Hippocampal formation (tissue), 2 donors: ENCODE data around the gene ENPP1.

Experiments used
- DNase-seq, 2 donors: peaks; one replicate each; lab custom pipeline; 2025; lab: John Stamatoyannopoulos, UW

Gene ENPP1

GRCh38 chr6:131787079-131787478 lies 20.7 kb upstream of the ENPP1 start:
- no peak for DNase-seq

DNA sequence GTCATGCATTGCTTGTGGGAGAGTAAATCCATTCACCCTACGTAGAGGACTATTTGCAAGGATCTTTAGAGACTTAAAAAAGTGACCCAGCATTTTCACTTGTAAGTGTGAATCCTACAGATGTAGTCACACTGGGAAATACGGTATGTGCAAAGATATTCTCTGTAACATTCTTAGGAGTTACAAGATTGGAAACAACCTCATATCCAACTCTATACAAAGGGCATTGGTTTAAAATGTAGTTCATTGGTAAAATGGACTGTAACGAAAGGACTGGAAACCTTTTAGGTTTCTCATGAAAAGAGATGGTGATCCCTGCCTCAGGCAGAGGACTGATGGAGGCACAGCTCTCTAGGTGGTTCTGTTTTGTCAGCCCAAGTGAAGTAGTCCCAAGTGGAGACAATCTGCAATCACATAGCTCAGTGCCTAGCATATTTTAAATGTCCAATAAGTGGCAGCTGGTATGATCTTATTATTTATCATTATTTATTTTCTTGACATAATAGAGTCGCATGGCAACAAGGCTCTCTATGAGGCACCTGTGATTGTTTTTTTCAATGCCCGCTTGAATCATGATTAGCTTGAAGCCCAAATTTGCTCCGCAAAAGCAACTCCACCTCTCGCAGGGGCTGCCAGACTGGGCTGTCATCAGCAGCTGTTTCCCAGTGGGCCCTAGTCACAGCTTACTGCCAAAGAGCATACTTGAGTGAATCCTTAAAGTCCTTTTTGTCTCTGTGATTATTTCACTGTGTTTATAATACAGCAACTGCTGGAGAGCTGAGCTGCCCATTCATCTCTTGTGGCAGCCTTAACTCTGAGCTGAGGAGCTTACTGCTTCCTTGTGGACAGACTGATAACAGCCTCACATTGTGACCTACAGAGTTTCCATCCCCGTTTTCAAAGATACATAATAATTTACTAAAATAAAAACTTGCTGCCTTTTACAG lies 19.8 kb upstream of the ENPP1 start:
- DNase-seq, result no peak

DNA sequence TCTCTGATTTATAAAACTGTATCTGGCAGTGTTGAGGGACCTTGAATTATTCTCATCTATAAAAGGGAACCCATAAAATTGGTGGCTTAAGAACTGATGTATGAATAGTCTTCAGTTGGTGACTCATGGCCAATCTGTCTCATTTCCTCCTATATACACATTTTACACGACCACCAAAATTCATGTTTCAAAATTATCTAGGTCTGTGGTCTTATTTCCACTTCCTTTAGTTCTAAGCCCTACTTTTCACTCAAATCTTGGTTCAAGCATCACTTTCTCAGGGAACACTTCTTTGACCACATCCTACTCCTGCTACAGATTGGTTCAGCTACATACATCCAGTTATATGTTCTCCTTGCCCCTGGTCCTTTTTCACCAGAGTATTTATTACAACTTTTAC lies 18.6 kb upstream of the ENPP1 start:
- DNase-seq, result no peak

DNA sequence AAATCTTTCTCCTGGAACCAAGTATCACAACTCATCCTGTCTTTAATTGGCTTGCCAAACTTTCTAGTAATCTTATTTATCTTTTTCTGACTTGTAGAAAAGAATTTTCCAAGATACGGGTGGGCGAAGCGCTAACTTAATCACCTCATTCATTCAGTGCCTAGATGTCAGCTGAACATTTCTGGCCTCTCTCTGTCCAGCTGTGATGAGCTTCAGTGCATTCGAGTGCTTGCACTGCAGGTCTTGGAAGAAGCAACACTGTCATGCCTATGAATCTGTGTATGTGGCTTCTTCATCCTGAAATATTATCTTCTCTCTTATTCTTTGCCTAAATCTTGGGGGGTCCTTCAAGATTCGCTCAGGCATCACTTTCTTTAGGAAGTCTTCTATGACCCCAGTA lies 16.3 kb upstream of the ENPP1 start:
- DNase-seq, result no peak

GRCh38 chr6:131792091-131792496 lies 15.7 kb upstream of the ENPP1 start:
- DNase-seq, result no peak

DNA sequence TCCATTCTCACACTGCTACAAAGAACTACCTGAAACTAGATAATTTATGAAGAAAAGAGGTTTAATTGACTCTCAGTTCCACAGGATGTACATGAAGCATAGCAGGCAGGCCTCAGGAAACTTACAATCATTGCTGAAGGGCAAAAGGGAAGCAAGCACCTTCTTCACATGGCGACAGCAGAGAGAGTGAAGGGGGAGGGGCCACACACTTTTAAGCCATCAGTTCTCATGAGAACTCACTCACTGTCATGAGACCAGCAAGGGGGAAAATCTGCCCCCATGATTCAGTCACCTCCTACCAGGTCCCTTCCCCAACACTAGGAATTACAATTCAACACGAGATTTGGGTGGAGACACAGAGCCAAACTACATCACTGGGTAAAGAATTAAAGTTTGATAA lies 12.5 kb upstream of the ENPP1 start:
- DNase-seq, result no peak

DNA sequence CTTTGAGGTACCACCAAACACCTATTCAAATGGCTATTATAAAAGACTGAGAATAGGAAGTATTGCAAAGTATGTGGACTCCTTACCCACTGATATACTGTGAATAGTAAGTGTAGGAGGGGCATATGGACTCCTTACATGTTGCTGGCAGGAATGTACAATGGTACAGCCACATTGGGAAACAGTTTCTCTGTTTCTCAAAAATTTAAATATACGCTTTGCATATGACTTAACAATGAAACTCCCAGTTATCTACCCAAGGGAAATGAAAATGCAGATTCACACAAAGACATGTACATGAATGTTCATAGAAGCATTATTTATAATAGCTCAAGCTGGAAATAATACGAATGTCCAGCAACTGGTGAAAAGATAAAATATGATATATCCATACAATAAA lies 5.5 kb upstream of the ENPP1 start:
- DNase-seq, result no peak

DNA sequence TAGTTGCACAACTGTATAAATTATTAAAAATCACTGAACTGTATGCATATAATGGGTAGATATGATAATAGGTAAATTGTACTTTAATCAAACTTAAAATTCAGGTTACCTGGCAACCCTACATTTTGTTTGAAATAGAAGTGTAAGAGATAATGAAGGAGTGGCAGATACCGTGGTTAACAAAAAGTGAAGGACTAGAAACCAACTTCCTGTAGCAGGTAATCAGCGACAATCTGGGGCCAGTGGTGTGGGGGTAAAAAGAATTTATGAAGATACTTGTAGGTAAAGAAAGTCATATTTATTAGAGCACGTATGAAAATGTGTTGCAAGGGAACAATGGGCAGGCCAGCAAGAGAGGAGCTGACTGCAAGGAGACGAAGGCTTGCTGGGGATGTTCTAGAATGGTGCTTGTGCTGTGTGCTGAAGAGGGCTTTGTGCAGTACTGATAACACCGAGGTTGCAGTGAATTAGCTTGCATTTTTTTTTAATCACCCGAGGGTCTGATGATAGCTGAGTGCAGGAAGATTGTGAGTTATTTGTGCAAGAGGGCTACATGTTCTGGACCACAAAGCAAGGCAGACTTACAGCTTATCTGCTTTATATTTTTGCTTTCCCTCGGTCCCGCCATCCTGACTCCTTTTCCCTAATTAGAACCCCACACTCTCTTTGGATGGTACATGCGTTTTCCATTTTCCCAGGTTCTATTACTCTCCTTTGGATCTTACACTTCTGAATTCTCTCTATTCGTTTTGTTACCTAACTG lies 4.6 kb upstream of the ENPP1 start:
- no peak for DNase-seq

- DNase-seq, result no peak
Observed at GRCh38 chr6:131804131-131804530, 3.7 kb upstream of the ENPP1 start.

DNA sequence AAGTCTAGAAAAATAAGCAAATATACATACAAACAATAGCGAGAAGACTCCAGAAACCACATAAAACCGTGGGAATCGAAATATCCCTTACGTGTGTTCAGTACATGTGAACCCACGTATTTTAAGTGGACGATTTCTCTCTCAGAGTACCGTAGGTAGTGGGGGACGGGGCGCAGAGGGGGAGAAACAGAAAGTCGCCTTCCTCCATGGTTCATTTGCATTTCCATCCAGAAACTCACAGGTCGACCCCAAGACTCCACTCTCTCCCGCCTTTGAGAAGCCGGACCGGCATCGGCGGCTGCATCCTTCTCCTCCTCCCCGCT lies 538 bp upstream of the ENPP1 start:
- DNase-seq, result no peak

GRCh38 chr6:131808460-131809269 lies 845 bp downstream of the ENPP1 start:
- no peak for DNase-seq

DNA sequence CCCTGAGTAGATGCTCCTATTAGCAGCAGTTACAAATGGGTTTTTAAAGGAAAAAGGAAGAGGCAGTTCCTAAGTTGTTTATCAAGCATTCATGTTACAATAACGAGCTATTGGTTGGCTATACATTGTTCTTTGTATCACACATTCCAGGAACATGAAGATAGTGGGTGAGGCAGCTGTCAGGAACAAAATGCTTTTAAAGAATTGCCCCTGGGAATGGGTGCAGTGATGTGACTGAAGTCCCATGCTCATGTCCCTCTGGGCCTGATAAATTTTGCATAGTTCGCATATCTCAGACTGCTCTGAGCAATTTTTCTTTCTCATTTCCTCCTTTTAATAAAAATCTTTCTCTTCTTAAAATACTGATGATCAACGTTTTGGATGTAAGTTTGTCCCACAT lies 3.7 kb downstream of the ENPP1 start:
- DNase-seq, result no peak

GRCh38 chr6:131813991-131814390 lies 6.2 kb downstream of the ENPP1 start:
- no peak for DNase-seq

DNA sequence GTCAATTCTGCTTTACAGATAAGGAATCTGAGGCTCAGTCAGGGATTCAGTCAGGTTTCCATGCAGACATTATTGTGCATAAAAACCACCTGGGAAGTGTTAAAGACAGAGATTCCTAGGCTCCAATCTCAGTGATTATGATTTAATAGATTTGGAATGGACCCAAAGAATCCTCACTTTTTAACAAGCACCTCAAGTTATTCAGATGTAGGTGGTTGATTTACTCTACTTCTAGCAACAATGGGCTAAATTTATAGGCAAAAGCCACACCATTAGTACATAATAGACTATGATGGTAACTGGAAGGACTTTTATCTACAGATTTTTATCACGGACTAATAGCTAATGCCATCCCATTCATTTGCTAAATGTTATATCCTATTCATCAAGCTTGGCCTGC lies 9.0 kb downstream of the ENPP1 start:
- DNase-seq, result no peak

- DNase-seq, result no peak
Observed at GRCh38 chr6:131819572-131820124, 11.8 kb downstream of the ENPP1 start.

- DNase-seq, result no peak
Observed at GRCh38 chr6:131821010-131821807, 13.4 kb downstream of the ENPP1 start.

GRCh38 chr6:131822119-131822518 lies 14.3 kb downstream of the ENPP1 start:
- no peak for DNase-seq

- DNase-seq, result no peak
Observed at GRCh38 chr6:131823276-131823902, 15.6 kb downstream of the ENPP1 start.

DNA sequence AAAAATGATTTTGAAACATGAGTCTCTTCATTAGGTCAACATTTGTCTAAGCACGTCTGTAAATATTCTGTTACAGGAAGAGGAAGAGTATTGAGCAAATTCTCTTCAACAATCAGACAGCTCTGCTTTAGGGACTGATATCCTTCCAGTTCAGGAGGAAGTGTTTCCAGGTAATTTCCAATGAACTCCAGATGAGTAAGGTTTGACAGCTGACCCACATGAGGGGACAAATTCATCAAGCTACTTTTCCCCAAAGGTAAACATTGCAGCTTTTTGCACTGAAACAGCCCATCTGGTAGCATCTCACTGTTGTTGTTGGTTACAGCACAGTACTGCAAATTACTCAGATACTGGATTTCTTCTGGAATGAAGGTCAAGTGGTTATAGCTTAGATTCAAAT lies 18.1 kb downstream of the ENPP1 start:
- DNase-seq, result no peak

GRCh38 chr6:131828080-131828479 lies 20.3 kb downstream of the ENPP1 start:
- no peak for DNase-seq

GRCh38 chr6:131828951-131829350 lies 21.1 kb downstream of the ENPP1 start:
- DNase-seq, result no peak
